Measurements from ENCODE around the gene SERPINE1.
"Not testable (repeated sequence)": the region's sequence is repeated elsewhere in the genome, so short reads cannot be mapped to it uniquely, and the experiment has no call there.

DNA sequence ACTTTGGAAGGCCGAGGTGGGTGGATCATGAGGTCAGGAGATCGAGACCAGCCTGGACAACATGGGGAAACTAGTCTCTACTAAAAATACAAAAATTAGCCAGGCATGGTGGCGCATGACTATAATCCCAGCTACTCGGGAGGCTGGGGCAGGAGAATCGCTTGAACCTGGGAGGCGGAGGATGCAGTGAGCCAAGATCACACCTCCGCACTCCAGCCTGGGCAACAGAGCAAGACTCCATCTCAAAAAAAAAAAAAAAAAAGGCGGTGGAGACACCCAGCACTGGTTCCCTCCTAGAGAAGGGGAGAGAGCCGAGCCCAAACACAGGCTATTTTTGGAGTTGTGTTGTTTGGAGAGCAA is 5.3 kb upstream of the SERPINE1 start:
- TF ChIP-seq, protein P1, sequence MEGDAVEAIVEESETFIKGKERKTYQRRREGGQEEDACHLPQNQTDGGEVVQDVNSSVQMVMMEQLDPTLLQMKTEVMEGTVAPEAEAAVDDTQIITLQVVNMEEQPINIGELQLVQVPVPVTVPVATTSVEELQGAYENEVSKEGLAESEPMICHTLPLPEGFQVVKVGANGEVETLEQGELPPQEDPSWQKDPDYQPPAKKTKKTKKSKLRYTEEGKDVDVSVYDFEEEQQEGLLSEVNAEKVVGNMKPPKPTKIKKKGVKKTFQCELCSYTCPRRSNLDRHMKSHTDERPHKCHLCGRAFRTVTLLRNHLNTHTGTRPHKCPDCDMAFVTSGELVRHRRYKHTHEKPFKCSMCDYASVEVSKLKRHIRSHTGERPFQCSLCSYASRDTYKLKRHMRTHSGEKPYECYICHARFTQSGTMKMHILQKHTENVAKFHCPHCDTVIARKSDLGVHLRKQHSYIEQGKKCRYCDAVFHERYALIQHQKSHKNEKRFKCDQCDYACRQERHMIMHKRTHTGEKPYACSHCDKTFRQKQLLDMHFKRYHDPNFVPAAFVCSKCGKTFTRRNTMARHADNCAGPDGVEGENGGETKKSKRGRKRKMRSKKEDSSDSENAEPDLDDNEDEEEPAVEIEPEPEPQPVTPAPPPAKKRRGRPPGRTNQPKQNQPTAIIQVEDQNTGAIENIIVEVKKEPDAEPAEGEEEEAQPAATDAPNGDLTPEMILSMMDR (conservative IDR thresholded peaks at IDR 0.05 in 1 of 2, IDR thresholded peaks at IDR 0.05 in 1 of 2; ENCODE audit: low read depth in 1 of 2, low read length in 2 of 2) = not testable (repeated sequence)
- not testable (repeated sequence) for TF ChIP-seq EZH2 (IDR thresholded peaks at IDR 0.05; ENCODE audit: low read length, missing control alignments)
